HepG2 (cell line): ENCODE data around the gene FAM110D. TPM values are rescaled to one million over a fixed set of nuclear protein-coding genes. Genes with fewer than 3 reads are reported as not detected.

Experiments
- ATAC-seq: fragments of 200-7000 bp; cut with Tn5 transposase; 3 replicates; pipeline ENCODE4 v1.9.1; 2020; ENCODE audit warnings: mild to moderate bottlenecking, moderate library complexity
- BruUV-seq: library from RNA; stranded (reverse); fragments of 400-500 nt; replicated peaks from 2 replicates; lab custom pipeline; 2021; lab: Mats Ljungman, UMichigan
- CTCF ChIA-PET: fragments of 300-600 bp; formaldehyde crosslinking; extraction: SDS; loops from one replicate; lab custom pipeline; 2021; ENCODE audit warnings: low total read pairs, inconsistent platforms, low intra/inter-chr PET ratio; lab: Yijun Ruan, JAX
- POLR2A ChIA-PET: fragments of 350-600 bp; sonication (Branson Sonifier 250); formaldehyde crosslinking; loops from one replicate; lab custom pipeline; 2020; ENCODE audit warnings: antibody characterized with exemption, inconsistent platforms; lab: Yijun Ruan, JAX
- DNase-seq: peaks from one replicate; pipeline ENCODE4 v3.0.0-alpha.2; 2015; ENCODE audit warnings: low spot score
- FAIRE-seq: peaks from 3 replicates; lab custom pipeline; 2011; peaks lifted over from hg19 to GRCh38; lab: Jason Lieb, UNC
- H2AFZ ChIP-seq: one replicate; pipeline ENCODE4 v1.6.1; 2011; ENCODE audit warnings: low read length, inconsistent platforms
- H3K27ac ChIP-seq: fragments of 300-600 bp; 3 replicates; pipeline ENCODE4 v1.8.0; 2011; ENCODE audit warnings: mixed run types, mild to moderate bottlenecking, mixed read lengths, low read length, inconsistent platforms; ENCODE audit not compliant: insufficient read depth; ENCODE audit errors: extremely low read length
- H3K27me3 ChIP-seq, 2 experiments: fragments of 200-600 bp in 1 of 2; 2 replicates in 1 of 2; 3 replicates in 1 of 2; pipeline versions ENCODE4 v1.6.0 to v1.8.0; 2011; ENCODE audit warnings: low read length in 2 of 2, mild to moderate bottlenecking in 2 of 2, moderate library complexity in 2 of 2, inconsistent platforms in 1 of 2; ENCODE audit not compliant: insufficient read depth in 2 of 2, control insufficient read depth in 1 of 2
- H3K36me3 ChIP-seq, 2 experiments: fragments of 200-600 bp in 1 of 2; replicated peaks in 1 of 2; 2 replicates in 1 of 2; 3 replicates in 1 of 2; pipeline versions ENCODE4 v1.5.1 to v1.8.0; 2011; ENCODE audit warnings: low read length in 2 of 2, inconsistent platforms in 1 of 2; ENCODE audit not compliant: insufficient read depth in 2 of 2, control insufficient read depth in 1 of 2
- H3K4me1 ChIP-seq: 2 replicates; pipeline ENCODE4 v1.5.1; 2012; ENCODE audit warnings: low read length, inconsistent platforms; ENCODE audit not compliant: insufficient read depth
- H3K4me2 ChIP-seq: 2 replicates; pipeline ENCODE4 v1.6.0; 2011; ENCODE audit warnings: low read depth, low read length, inconsistent platforms
- H3K4me3 ChIP-seq, 3 experiments: fragments of 200-600 bp in 1 of 3; sonication (generic), shearing (Covaris generic) in 1 of 3; replicated peaks in 1 of 3; 2 replicates each; pipeline ENCODE4 v1.5.1; 2011 to 2016; ENCODE audit warnings: low read length in 3 of 3, inconsistent platforms in 2 of 3, low read depth in 2 of 3, mild to moderate bottlenecking in 2 of 3, control low read depth in 1 of 3, mixed read lengths in 1 of 3; ENCODE audit not compliant: insufficient read depth in 1 of 3
- H3K79me2 ChIP-seq: one replicate; pipeline ENCODE4 v1.6.1; 2011; ENCODE audit warnings: low read length, inconsistent platforms; ENCODE audit not compliant: insufficient read depth
- H3K9ac ChIP-seq: 2 replicates; pipeline ENCODE4 v1.6.0; 2011; ENCODE audit warnings: mild to moderate bottlenecking, low read depth, low read length, inconsistent platforms; ENCODE audit not compliant: insufficient read depth
- H3K9me3 ChIP-seq: 2 replicates; pipeline ENCODE4 v1.5.1; 2012; ENCODE audit warnings: mild to moderate bottlenecking, low read length
- H4K20me1 ChIP-seq: 2 replicates; pipeline ENCODE4 v1.6.0; 2011; ENCODE audit warnings: inconsistent platforms, mild to moderate bottlenecking, low read length, moderate library complexity; ENCODE audit not compliant: insufficient read depth
- ATF4 ChIP-seq, 2 experiments: fragments of 450-650 bp in 1 of 2; sonication (generic) in 1 of 2; formaldehyde crosslinking; IDR thresholded peaks; 2 replicates each; pipeline versions ENCODE4 v1.5.0 to v1.8.0; 2020 to 2022; ENCODE audit warnings: mild to moderate bottlenecking in 1 of 2, missing genetic modification reagents in 1 of 2
- BCL6 ChIP-seq: IDR thresholded peaks from 2 replicates; pipeline ENCODE4 v1.6.1; 2016; ENCODE audit warnings: missing genetic modification reagents, missing compliant biosample characterization
- CENPT ChIP-seq: sonication (generic); formaldehyde crosslinking; IDR thresholded peaks from 2 replicates; pipeline ENCODE4 v1.8.0; 2022; ENCODE audit warnings: low read depth, mild to moderate bottlenecking, moderate library complexity, missing genetic modification reagents
- HNRNPH1 ChIP-seq: fragments of 200-400 bp; formaldehyde crosslinking; optimal IDR thresholded peaks from 2 replicates; pipeline ENCODE3; 2017; ENCODE audit warnings: mild to moderate bottlenecking, low read depth, low read length
- JARID2 ChIP-seq: sonication (generic); formaldehyde crosslinking; IDR thresholded peaks from 2 replicates; pipeline ENCODE4 v1.8.1; 2023; ENCODE audit warnings: missing genetic modification reagents, inconsistent platforms; ENCODE audit not compliant: insufficient replicate concordance
- LCORL ChIP-seq, 2 experiments: fragments of 450-650 bp in 1 of 2; sonication (generic) in 1 of 2; formaldehyde crosslinking in 1 of 2; IDR thresholded peaks; 2 replicates each; pipeline versions ENCODE4 v1.5.0 to v1.6.1; 2017 to 2020; ENCODE audit warnings: antibody characterized with exemption in 1 of 2, missing genetic modification reagents in 1 of 2
- POLR2A ChIP-seq, 2 experiments: IDR thresholded peaks; 2 replicates each; pipeline ENCODE4 v1.6.1; 2011; ENCODE audit warnings: low read depth in 2 of 2, low read length in 2 of 2, mild to moderate bottlenecking in 1 of 2, moderate library complexity in 1 of 2; ENCODE audit not compliant: insufficient read depth in 1 of 2
- STAG1 ChIP-seq: sonication (generic); formaldehyde crosslinking; IDR thresholded peaks from 2 replicates; pipeline ENCODE4 v1.4.0; 2020; ENCODE audit warnings: missing genetic modification reagents
- ZKSCAN1 ChIP-seq: fragments of 150-350 bp; IDR thresholded peaks from 2 replicates; pipeline ENCODE4 v1.6.1; 2014; ENCODE audit warnings: low read length
- ZMAT3 ChIP-seq: sonication (generic); formaldehyde crosslinking; conservative IDR thresholded peaks from 2 replicates; pipeline ENCODE4 v1.7.0; 2021; ENCODE audit warnings: missing genetic modification reagents
- ZNF160 ChIP-seq: sonication (generic); formaldehyde crosslinking; IDR thresholded peaks from 2 replicates; pipeline ENCODE4 v1.8.0; 2022; ENCODE audit warnings: mild to moderate bottlenecking, inconsistent platforms, missing genetic modification reagents
- ZNF354B ChIP-seq: sonication (generic); formaldehyde crosslinking; IDR thresholded peaks from 2 replicates; pipeline ENCODE4 v1.8.0; 2022; ENCODE audit warnings: mild to moderate bottlenecking, missing genetic modification reagents
- ZNF407 ChIP-seq: sonication (generic); formaldehyde crosslinking; IDR thresholded peaks from one replicate; pipeline ENCODE4 v1.5.1; 2020; ENCODE audit warnings: mild to moderate bottlenecking, missing genetic modification reagents; ENCODE audit errors: not compliant biosample characterization
- ZNF790 ChIP-seq: sonication (generic); formaldehyde crosslinking; IDR thresholded peaks from 2 replicates; pipeline ENCODE4 v1.8.0; 2022; ENCODE audit warnings: missing genetic modification reagents, mild to moderate bottlenecking, borderline replicate concordance
- WGBS: methylation state at CpG from one replicate; pipeline ENCODE4 v1.1.6; 2017; ENCODE audit warnings: low lambda C conversion rate; 5-methylcytosine and 5-hydroxymethylcytosine counted together
- in situ Hi-C: cut with HindIII; loops from 2 replicates; pipeline ENCODE4 v1.10.0; 2017; ENCODE audit warnings: low pct_unique_long_range_greater_than_20kb; ENCODE audit not compliant: extremely low pct_ligation_motif_present
- intact Hi-C: fragments of 100-400 bp; cut with micrococcal nuclease; formaldehyde crosslinking; loops from one replicate; pipeline ENCODE4 v1.10.0; 2022; ENCODE audit not compliant: unreplicated experiment
- polyA plus RNA-seq, 8 experiments: library from polyadenylated mRNA; depleted of rRNA in 3 of 8; stranded (reverse) in 7 of 8; unstranded in 1 of 8; fragments of >200 nt; fragmentation: Illumina TruSeq in 4 of 8; extraction: Trizol in 4 of 8; gene quantifications; 2 replicates each; pipeline versions ENCODE4 v1.2.1 to v1.2.3, GENCODE V29; 2011 to 2016; ENCODE audit warnings: low read depth in 4 of 8, missing spikeins in 1 of 8, mixed read lengths in 1 of 8; ENCODE audit not compliant: insufficient read depth in 1 of 8
- total RNA-seq, 5 experiments: library from RNA; depleted of rRNA; stranded (reverse); fragments of >200 nt; fragmentation: Illumina TruSeq; extraction: Trizol; gene quantifications; 2 replicates each; pipeline ENCODE4 v1.2.3, GENCODE V29; 2016; ENCODE audit warnings: low read depth in 1 of 5

Gene FAM110D
- total and polyA plus RNA-seq, 2 of the 13 experiments (the other 11 are each of a cell fraction or from before 2014, with no cell fraction given): not detected

GRCh38 chr1:26158271-26158907 is 490 bp upstream of the FAM110D start:
- POLR2A ChIA-PET: no interaction called here
- Histone ChIP-seq H3K27me3 (peaks cover 16 to 65% of the 10 kb centered on the region in 2 experiments; a peak in 4 of 5 replicates), H3K9me3 (no peaks in the 10 kb centered on the region), H3K79me2 (no peaks in the 10 kb centered on the region), H3K4me3 (no peak overlapping the region), H3K9ac (no peak overlapping the region), H3K36me3 (no peaks in the 10 kb centered on the region), H3K27ac (no peak overlapping the region), H4K20me1 (no peaks in the 10 kb centered on the region), H2AFZ (no peak overlapping the region), H3K4me1 (peaks cover 24% of the 10 kb centered on the region), H3K4me2 (no peak overlapping the region)
- DNase-seq (no peak), FAIRE-seq (no peak), ATAC-seq (no peak)
- in situ Hi-C loops (loop anchor here (10.0 kb wide), 1 partner anchor 54 kb away; no protein-coding TSS in a partner anchor), intact Hi-C loops (no loop called here)
- TF ChIP-seq ZNF407 (CRISPR knock-in tag) (no peak), ZMAT3 (CRISPR knock-in tag) (no peak), ZKSCAN1 (no peak), JARID2 (CRISPR knock-in tag) (no peak), HNRNPH1 (no peak), ZNF354B (CRISPR knock-in tag) (no peak), ZNF160 (CRISPR knock-in tag) (no peak), POLR2A (IDR thresholded peaks at IDR 0.05; ENCODE audit: insufficient read depth in 1 of 2, low read depth in 2 of 2, low read length in 2 of 2) (no peak), BCL6 (CRISPR knock-in tag) (no peak), ZNF790 (CRISPR knock-in tag) (no peak), CENPT (CRISPR knock-in tag) (no peak), LCORL (IDR thresholded peaks at IDR 0.05) (no peak), LCORL (CRISPR knock-in tag; IDR thresholded peaks at IDR 0.05) (no peak), STAG1 (CRISPR knock-in tag) (no peak), ATF4 (CRISPR knock-in tag; IDR thresholded peaks at IDR 0.05) (no peak)
- CTCF ChIA-PET: no interaction called here
- WGBS: 23% methylated on average over 3 of the region's 5 CpGs
- no TSS peak for BruUV-seq
